HFF-Myc (cell line): ENCODE data around the gene MLLT1.

Experiments
- DNase-seq: peaks from one replicate; pipeline ENCODE4 v3.0.0-alpha.2; 2011; ENCODE audit warnings: low read depth; ENCODE audit errors: extremely low read depth
- H3K4me3 ChIP-seq: replicated peaks from 2 replicates; pipeline ENCODE4 v1.5.1; 2011; ENCODE audit warnings: low read depth, mild to moderate bottlenecking, control low read depth, low read length
- TF ChIP-seq, protein P1 (sequence below): IDR thresholded peaks from 2 replicates; pipeline ENCODE4 v1.5.1; 2012; ENCODE audit warnings: mild to moderate bottlenecking, low read depth, low read length, control low read depth; ENCODE audit errors: missing control alignments

MLLT1 gene

DNA sequence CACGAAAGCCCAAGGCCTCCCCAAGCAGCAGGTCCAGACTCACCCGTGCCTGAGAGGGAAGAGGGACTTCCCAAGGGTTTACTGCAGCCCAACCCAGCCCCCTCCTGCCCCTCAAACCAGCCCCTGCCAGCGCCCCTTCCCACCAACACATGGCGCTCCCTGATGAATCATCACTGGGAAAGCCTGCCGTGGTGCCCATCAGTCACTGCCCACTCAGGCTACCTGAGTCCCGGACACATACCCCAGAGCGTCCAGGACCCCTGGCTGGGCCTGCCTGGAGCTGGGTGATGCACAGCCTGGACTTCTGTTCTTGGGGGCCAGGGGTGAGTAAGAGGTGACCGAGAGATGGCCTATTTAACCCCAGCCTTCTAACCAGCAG is 60.6 kb downstream of the MLLT1 start:
- H3K4me3 ChIP-seq: no peak overlapping the region
- TF ChIP-seq, protein P1, sequence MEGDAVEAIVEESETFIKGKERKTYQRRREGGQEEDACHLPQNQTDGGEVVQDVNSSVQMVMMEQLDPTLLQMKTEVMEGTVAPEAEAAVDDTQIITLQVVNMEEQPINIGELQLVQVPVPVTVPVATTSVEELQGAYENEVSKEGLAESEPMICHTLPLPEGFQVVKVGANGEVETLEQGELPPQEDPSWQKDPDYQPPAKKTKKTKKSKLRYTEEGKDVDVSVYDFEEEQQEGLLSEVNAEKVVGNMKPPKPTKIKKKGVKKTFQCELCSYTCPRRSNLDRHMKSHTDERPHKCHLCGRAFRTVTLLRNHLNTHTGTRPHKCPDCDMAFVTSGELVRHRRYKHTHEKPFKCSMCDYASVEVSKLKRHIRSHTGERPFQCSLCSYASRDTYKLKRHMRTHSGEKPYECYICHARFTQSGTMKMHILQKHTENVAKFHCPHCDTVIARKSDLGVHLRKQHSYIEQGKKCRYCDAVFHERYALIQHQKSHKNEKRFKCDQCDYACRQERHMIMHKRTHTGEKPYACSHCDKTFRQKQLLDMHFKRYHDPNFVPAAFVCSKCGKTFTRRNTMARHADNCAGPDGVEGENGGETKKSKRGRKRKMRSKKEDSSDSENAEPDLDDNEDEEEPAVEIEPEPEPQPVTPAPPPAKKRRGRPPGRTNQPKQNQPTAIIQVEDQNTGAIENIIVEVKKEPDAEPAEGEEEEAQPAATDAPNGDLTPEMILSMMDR: no peak
- no peak for DNase-seq

DNA sequence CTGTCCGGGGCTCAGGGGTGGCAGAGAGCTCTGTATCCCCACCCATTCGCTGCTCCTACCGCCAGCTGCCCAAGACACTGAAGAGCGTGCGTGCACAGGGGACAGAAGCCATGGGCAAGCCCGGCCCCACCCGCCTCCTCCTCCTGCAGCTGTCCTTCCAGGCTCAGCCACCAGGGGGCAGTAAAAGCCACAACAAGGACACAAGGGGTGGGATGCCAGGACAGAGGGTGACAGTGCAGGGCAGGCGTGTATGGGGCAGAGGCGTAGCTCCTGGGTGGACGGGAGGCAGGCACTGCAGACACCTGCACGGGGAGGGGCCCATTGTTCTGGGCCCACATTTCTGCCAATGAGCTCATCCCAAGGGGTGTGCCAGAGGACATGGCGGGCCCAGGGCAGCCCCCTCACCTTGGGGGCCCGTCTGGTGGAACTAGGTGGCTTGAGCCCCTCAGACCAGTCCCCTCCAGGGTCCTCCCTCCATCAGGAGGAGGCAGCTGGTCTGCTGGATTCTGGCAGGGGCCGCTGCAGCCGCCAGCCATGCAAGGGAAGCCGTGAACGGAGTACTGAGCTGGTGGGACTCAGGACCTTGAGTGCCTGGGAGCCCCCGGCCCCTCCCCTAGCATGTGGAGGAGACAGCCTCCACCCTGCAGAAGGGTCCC is 61.2 kb downstream of the MLLT1 start:
- no peak overlapping the region for H3K4me3 ChIP-seq
- DNase-seq: peak; percentile 67
- TF ChIP-seq, protein P1: peak; percentile 94

DNA sequence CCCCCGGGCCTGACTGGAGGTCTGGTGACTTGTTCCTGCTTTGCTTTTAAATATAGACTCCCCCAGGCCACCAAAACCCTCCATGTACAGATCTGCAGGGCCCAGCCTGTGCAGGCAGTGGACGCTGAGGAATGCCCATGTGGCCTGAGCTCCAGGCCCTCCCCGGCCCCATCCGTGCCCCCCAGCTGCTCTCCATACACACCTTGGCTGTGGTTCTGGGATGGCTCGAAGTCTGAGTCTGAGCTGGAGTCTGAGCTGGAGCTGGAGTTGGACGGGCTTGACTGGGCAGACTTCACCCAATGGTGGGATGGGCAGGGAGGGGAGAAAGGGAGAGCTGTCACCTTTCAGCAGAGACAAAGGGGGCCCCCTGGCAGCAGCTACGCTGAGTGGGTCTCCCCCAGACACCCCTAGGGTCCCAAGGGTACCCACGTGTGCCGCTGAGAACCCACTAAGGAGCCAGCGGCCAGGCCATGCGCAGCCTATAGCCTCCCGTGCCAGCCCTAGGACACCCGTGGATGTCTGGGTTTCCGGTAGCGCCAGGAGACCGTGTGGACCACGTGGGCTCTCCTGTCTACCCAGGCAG is 61.9 kb downstream of the MLLT1 start:
- DNase-seq: no peak
- no peak overlapping the region for H3K4me3 ChIP-seq
- TF ChIP-seq, protein P1: no peak

- DNase-seq: no peak
- H3K4me3 ChIP-seq: no peak overlapping the region
- TF ChIP-seq, protein P1: no peak
Observed at GRCh38 chr19:6216996-6217751, 62.6 kb downstream of the MLLT1 start.

GRCh38 chr19:6216236-6216995 is 63.4 kb downstream of the MLLT1 start:
- no peak overlapping the region for H3K4me3 ChIP-seq
- TF ChIP-seq, protein P1: no peak
- DNase-seq: no peak

DNA sequence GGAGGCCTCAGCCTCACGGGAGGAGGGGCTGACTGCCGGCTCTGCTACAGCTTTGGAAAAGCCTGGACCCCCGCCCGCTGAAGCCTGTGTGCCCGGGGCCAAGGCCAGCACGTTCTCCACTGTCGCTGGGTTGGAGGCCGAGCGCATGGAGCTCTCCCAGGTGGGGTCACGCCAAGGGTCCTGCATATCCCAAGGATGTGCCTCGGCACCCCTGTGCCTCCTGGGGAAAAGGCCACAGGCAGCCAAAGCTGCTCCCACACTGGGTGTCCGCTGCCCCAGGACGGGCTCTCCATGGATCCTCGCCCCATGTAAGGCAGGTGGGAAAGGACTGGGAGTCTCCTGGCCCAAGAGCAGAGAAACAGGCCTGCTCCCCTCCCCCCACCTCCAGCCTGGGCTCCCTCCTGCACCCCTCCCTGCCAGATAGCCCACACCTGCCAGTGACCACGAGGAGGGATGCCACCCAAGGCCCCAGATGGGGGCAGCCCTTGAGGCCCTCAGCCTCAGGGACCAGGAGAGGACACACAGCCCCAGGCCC is 64.0 kb downstream of the MLLT1 start:
- no peak overlapping the region for H3K4me3 ChIP-seq
- TF ChIP-seq, protein P1: no peak
- DNase-seq: no peak
